Right lobe of liver (tissue), 6 donors: ENCODE measurements around the gene SMAD1. TPM values are rescaled to one million over a fixed set of nuclear protein-coding genes. Genes with fewer than 3 reads are reported as not detected.

ENCODE experiments used
- ATAC-seq, 4 donors: fragments of 200-7000 bp; cut with Tn5 transposase; one replicate each; pipeline ENCODE4 v1.9.1; 2020; ENCODE audit warnings: mild to moderate bottlenecking in 4 of 4, moderate library complexity in 4 of 4
- DNase-seq, 3 donors: peaks; one replicate each; pipeline ENCODE4 v3.0.0-alpha.2; 2020
- H3K27ac ChIP-seq, 3 donors: fragments of 200-600 bp; one replicate each; pipeline ENCODE4 v1.8.0; 2022
- H3K27me3 ChIP-seq, 2 donors: fragments of 200-600 bp; one replicate each; pipeline ENCODE4 v1.8.0; 2022
- H3K36me3 ChIP-seq, 4 donors: fragments of 200-600 bp; sonication (generic) in 1 of 4; one replicate each; pipeline versions ENCODE4 v1.5.1 to v1.8.0; 2017 to 2022; ENCODE audit warnings: control low read depth in 1 of 4
- H3K4me1 ChIP-seq, 4 donors: fragments of 200-600 bp; sonication (generic) in 1 of 4; one replicate each; pipeline versions ENCODE4 v1.5.1 to v1.8.0; 2017 to 2022; ENCODE audit warnings: control low read depth in 1 of 4
- H3K4me3 ChIP-seq, 3 donors: fragments of 200-600 bp; one replicate each; pipeline ENCODE4 v1.8.0; 2022
- H3K9me3 ChIP-seq, 4 donors: fragments of 200-600 bp; sonication (generic) in 1 of 4; one replicate each; pipeline versions ENCODE4 v1.5.1 to v1.8.0; 2017 to 2022; ENCODE audit warnings: control low read depth in 1 of 4
- POLR2A ChIP-seq: fragments of 450-650 bp; IDR thresholded peaks from one replicate; pipeline ENCODE4 v1.6.1; 2017; ENCODE audit warnings: antibody characterized with exemption, mild to moderate bottlenecking
- WGBS: methylation state at CpG from one replicate; pipeline ENCODE4 v1.1.6; 2018; ENCODE audit warnings: low coverage, low lambda C conversion rate; ENCODE audit not compliant: insufficient coverage; ENCODE audit errors: missing lambda C conversion rate; 5-methylcytosine and 5-hydroxymethylcytosine counted together
- intact Hi-C, 2 donors: fragments of 100-400 bp; cut with DNase I; formaldehyde crosslinking; loops; one replicate each; pipeline versions ENCODE4 v1.11.2 to v1.14.1; 2022
- total RNA-seq, 6 experiments: library from RNA; depleted of rRNA in 2 of 6; stranded (reverse); fragments of >200 nt in 2 of 6; fragmentation: NEBNext Ultra II Directional in 3 of 6; extraction: Animal tissue kit (Norgen Biotek cat#: 25700) in 3 of 6; gene quantifications; one replicate each; pipeline versions ENCODE4 v1.1.0 to v1.2.4, GENCODE V29; 2016 to 2023
- TF ChIP-seq, protein P1 (sequence below), 4 donors: fragments of 200-600 bp in 3 of 4; fragments of 450-650 bp in 1 of 4; IDR thresholded peaks; one replicate each; pipeline versions ENCODE4 v1.5.1 to v1.8.0; 2016 to 2022; ENCODE audit warnings: antibody characterized with exemption in 4 of 4, mild to moderate bottlenecking in 2 of 4
- donor health status: DM: no; HTN: yes; CAD: no.
- donor health status: DM: no; HTN: no; CAD: no.
- donor health status: DM: no; HTN: no; CAD: no.
- donor health status: DM: no; HTN: yes; CAD: no.
- donor health status: DM: no; HTN: yes; CAD: no.

SMAD1 gene
- total RNA-seq, 6 experiments from 2014 or later, result 12.4 to 30.5 (median 18.4) TPM

- ATAC-seq, result no peak
- intact Hi-C loops, result no loop called here
- TF ChIP-seq, protein P1, sequence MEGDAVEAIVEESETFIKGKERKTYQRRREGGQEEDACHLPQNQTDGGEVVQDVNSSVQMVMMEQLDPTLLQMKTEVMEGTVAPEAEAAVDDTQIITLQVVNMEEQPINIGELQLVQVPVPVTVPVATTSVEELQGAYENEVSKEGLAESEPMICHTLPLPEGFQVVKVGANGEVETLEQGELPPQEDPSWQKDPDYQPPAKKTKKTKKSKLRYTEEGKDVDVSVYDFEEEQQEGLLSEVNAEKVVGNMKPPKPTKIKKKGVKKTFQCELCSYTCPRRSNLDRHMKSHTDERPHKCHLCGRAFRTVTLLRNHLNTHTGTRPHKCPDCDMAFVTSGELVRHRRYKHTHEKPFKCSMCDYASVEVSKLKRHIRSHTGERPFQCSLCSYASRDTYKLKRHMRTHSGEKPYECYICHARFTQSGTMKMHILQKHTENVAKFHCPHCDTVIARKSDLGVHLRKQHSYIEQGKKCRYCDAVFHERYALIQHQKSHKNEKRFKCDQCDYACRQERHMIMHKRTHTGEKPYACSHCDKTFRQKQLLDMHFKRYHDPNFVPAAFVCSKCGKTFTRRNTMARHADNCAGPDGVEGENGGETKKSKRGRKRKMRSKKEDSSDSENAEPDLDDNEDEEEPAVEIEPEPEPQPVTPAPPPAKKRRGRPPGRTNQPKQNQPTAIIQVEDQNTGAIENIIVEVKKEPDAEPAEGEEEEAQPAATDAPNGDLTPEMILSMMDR (IDR thresholded peaks at IDR 0.05), result peak in 1 of 4 donors; percentile 12
- TF ChIP-seq POLR2A, result no peak
- H3K4me1 ChIP-seq, result peaks cover 0 to 37% (median 12%) of the 10 kb centered on the region in 4 donors
- no peaks in the 10 kb centered on the region for H3K9me3 ChIP-seq
- no peak overlapping the region for H3K4me3 ChIP-seq
- peak overlapping the region in 1 of 3 donors; percentile 57 for H3K27ac ChIP-seq
- no peaks in the 10 kb centered on the region for H3K27me3 ChIP-seq
- H3K36me3 ChIP-seq, result no peaks in the 10 kb centered on the region
- no peak for DNase-seq
Measured at GRCh38 chr4:145498430-145498829, 16.8 kb downstream of the SMAD1 start.

- Histone ChIP-seq H3K27me3 (no peaks in the 10 kb centered on the region), H3K4me1 (peaks cover 0 to 57% (median 18%) of the 10 kb centered on the region in 4 donors), H3K4me3 (no peak overlapping the region), H3K27ac (no peak overlapping the region), H3K36me3 (no peaks in the 10 kb centered on the region), H3K9me3 (no peaks in the 10 kb centered on the region)
- ATAC-seq (no peak), DNase-seq (no peak)
- TF ChIP-seq POLR2A, result no peak
- TF ChIP-seq, protein P1 (IDR thresholded peaks at IDR 0.05), result no peak
- 70% methylated on average over 3 of the region's 3 CpGs for WGBS
- intact Hi-C loops, result no loop called here
Measured at GRCh38 chr4:145501051-145501660, 19.5 kb downstream of the SMAD1 start.

- H3K4me1 ChIP-seq, result peaks cover 0 to 56% (median 19%) of the 10 kb centered on the region in 4 donors
- no peak for ATAC-seq
- no peak overlapping the region for H3K27ac ChIP-seq
- TF ChIP-seq, protein P1 (IDR thresholded peaks at IDR 0.05), result no peak
- no peak for TF ChIP-seq POLR2A
- H3K9me3 ChIP-seq, result no peaks in the 10 kb centered on the region
- H3K36me3 ChIP-seq, result no peaks in the 10 kb centered on the region
- DNase-seq, result no peak
- H3K4me3 ChIP-seq, result no peak overlapping the region
- intact Hi-C loops, result no loop called here
- H3K27me3 ChIP-seq, result no peaks in the 10 kb centered on the region
- WGBS, result 86% methylated on average over 5 of the region's 5 CpGs
Measured at GRCh38 chr4:145502809-145503208, 21.2 kb downstream of the SMAD1 start.

DNA sequence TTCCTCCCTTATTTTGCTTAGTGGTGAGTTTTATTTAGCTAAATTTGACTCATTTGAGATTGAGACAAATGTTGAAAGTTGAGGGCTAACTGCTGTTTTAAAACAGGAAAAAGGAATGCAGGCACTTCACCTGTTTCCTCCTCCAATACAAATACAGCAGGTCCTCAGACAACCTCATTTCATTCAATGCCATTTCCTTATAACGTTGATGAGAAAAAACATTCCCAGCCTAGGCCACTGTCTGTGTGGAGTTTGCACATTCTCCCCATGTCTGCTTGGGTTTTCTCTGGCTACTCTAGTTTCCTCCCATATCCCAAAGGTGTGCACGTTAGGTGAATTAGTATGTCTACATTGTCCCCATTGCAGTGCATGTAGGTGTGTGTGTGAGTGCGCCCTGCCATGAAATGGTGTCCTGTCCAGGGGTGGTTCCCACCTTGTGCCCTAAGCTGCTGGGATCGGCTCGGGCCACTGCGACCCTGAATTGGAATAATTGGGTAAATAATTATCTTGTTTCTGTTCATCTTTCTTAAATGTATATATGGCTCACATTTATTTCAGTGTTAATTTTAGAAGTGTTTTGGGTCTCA lies 21.9 kb downstream of the SMAD1 start:
- ATAC-seq, result peak in 3 of 4 donors; percentile 15 to 43 (median 36)
- intact Hi-C loops, result no loop called here
- Histone ChIP-seq H3K4me1 (peaks cover 0 to 56% (median 18%) of the 10 kb centered on the region in 4 donors), H3K36me3 (no peaks in the 10 kb centered on the region), H3K27ac (no peak overlapping the region), H3K27me3 (no peaks in the 10 kb centered on the region), H3K9me3 (no peaks in the 10 kb centered on the region), H3K4me3 (no peak overlapping the region)
- 78% methylated on average over 5 of the region's 6 CpGs for WGBS
- no peak for TF ChIP-seq POLR2A
- TF ChIP-seq, protein P1 (IDR thresholded peaks at IDR 0.05), result no peak
- no peak for DNase-seq
